Prostate gland (tissue), 2 donors: ENCODE data around the gene WBP1.

Source experiments
- POLR2A ChIP-seq: fragments of 450-650 bp; IDR thresholded peaks from one replicate; pipeline ENCODE4 v1.6.1; 2016; ENCODE audit warnings: antibody characterized with exemption, mild to moderate bottlenecking
- TF ChIP-seq, protein P1 (sequence below), 4 experiments: fragments of 200-600 bp in 2 of 4; fragments of 450-650 bp in 2 of 4; sonication (generic) in 2 of 4; IDR thresholded peaks; 1 replicate in 3 of 4; 2 replicates in 1 of 4; pipeline ENCODE4 v1.5.1; 2016 to 2019; ENCODE audit warnings: antibody characterized with exemption in 4 of 4, mild to moderate bottlenecking in 2 of 4, moderate library complexity in 2 of 4

- TF ChIP-seq, protein P1, sequence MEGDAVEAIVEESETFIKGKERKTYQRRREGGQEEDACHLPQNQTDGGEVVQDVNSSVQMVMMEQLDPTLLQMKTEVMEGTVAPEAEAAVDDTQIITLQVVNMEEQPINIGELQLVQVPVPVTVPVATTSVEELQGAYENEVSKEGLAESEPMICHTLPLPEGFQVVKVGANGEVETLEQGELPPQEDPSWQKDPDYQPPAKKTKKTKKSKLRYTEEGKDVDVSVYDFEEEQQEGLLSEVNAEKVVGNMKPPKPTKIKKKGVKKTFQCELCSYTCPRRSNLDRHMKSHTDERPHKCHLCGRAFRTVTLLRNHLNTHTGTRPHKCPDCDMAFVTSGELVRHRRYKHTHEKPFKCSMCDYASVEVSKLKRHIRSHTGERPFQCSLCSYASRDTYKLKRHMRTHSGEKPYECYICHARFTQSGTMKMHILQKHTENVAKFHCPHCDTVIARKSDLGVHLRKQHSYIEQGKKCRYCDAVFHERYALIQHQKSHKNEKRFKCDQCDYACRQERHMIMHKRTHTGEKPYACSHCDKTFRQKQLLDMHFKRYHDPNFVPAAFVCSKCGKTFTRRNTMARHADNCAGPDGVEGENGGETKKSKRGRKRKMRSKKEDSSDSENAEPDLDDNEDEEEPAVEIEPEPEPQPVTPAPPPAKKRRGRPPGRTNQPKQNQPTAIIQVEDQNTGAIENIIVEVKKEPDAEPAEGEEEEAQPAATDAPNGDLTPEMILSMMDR (IDR thresholded peaks at IDR 0.05), result no peak
- TF ChIP-seq POLR2A, result no peak
Observed at GRCh38 chr2:74425523-74425922, 32.7 kb upstream of the WBP1 start.
